ENCODE results near the gene TXNDC16.

The TXNDC16 gene

GRCh38 chr14:52447236-52447635, 105.1 kb downstream of the TXNDC16 start:
- DNase-seq (ENCODE audit: low read depth in 3 of 3), result no peak

DNA sequence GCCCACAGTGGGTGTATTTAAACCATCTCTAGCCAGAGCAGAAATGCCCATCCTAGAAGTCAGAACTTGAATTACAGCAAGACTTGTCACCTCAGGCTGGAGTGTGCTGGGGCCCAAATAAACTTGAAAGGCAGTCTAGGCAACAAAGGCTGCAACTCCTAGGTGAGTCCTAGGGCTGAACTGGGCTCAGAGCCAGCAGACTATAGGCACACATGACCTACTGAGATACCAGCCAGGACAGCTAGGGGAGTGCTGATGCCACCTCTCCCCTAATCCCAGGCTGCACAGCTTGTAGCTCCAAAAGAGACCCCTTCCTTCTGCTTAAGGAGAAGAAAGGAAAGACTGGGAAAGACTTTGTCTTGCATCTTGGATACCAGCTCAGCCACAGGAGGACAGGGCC, 106.0 kb downstream of the TXNDC16 start:
- no peak for DNase-seq (ENCODE audit: low read depth in 3 of 3)

DNA sequence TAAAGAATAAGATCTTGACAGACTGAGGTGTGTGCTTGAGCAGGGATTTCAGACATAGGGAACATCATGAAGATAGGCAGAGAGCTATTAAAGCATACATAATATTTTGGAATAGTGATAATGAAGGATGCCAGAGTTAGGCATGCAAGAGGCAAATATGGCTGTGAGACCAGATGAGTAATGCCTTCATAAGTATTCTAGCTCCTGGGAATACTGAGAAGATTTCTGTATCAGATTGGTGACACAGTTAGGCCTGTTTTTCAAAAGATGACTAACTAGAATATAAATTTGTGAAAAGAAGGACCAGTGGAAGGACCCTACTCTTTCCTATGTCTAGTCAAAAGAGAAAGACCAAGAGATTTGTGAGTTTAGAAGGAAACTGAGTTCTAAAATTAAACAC, 108.8 kb downstream of the TXNDC16 start:
- no peak for DNase-seq (ENCODE audit: low read depth in 3 of 3)

DNA sequence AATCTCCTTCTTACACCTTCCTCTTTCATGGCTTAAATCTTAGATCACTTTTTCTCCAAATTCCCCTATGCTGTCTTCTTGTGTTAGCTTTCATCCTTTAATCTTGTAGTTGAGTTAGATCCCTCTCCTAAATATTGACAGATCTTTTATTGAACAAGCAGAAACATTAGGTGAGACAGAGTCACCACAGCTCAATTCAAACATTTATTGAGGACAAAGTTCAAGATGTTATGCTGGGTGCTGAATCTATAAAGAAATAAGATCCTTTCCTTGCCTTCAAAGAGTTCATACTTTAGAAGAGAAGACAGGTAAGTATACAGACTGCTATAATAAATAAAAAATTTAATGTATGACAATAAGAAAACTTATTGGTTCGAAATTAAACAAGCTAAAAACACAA, 109.7 kb downstream of the TXNDC16 start:
- DNase-seq (ENCODE audit: low read depth in 3 of 3), result no peak

GRCh38 chr14:52442166-52442565, 110.1 kb downstream of the TXNDC16 start:
- DNase-seq (ENCODE audit: low read depth in 3 of 3), result no peak

GRCh38 chr14:52439476-52439875, 112.8 kb downstream of the TXNDC16 start:
- no peak for DNase-seq (ENCODE audit: low read depth in 3 of 3)

DNA sequence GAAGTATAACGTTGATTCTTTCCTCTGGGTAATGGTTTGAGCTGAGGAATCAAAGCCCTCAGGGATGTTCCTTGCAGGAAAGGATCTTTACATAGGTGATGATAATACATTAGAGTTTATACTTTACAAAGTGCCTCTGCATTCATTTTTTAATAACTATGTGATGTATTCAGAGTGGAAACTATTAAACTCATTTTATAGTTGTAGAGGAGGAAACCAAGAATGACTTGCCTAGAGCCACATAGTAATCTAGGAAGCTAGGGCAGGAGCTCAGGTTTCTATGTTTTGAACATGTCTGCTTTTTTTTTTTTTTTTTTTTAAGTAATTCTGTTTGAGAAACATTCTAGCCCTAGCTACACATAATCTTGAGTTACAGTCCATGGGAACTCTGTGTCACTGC, 117.3 kb downstream of the TXNDC16 start:
- DNase-seq (ENCODE audit: low read depth in 3 of 3), result no peak

- no peak for DNase-seq (ENCODE audit: low read depth in 3 of 3)
Observed at GRCh38 chr14:52430474-52430873, 121.8 kb downstream of the TXNDC16 start.

DNA sequence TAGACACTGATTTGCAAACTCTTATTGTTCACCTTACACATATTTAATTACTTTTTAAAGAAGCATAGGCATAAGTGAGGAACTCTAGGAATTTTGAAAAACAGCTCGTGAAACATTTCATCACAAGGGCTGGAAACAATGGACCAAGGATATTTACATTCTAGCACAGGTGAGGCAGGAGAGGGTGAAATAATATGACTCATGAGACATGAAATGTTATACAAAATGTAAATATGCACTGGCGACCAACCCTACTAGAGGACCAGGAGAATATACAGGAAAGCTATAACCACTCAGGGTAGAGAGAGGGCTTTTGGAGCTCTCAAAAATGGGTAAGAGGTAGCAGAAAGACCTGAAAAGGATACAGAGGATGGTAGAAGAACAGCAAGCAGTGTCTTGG, 122.9 kb downstream of the TXNDC16 start:
- DNase-seq (ENCODE audit: low read depth in 3 of 3), result no peak

DNA sequence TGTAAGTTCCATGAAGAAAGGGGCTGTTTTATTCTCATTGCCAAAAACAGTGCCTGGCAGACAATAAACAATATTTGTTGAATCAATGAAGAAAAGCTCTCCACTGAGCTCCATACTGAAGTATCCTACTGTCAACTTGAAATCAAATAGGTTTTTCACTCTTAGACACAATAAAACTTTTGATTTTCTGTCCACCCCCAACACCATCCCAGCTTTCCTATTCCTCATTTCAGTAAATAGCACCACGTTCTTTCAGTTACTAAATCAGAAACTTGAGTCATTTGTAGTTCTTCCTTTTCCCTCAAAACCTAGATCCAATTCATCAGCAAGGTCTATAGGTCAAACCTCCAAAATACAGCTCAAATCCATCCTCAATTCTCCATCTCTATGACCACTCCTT, 124.8 kb downstream of the TXNDC16 start:
- DNase-seq (ENCODE audit: low read depth in 3 of 3), result no peak

DNA sequence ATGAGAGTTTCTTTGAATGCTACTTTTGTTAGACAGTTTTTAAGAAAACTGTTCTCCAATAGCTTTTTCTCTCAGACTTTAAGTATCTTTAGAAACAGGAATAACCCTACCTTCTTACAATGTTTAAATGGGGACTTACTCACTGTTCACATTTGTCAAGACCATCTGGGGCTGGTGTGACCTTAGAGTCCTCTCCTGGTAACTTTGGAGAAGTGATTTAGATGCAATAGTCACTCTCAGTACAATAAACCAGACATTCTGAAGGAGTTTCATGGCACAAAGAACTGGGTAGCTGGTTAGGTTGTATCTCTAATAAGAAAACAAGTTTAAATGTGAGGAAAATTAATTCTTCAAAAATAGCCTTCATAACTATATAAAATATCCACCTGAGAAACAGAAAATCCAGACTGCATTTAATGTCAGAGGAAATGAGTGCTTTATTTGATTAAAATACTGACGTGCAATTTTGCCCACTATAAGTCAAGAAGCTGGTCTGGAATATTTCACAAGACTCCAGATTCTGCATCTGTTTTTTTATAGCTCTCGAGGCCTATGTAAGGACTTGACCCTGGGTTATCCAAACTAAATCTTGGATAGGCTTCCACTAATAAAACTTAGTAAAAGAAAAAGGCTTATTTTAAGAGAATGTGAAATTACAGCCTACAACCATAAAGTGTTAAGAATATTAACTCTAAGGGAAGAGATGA, 129.5 kb downstream of the TXNDC16 start:
- no peak for DNase-seq (ENCODE audit: low read depth in 3 of 3)

- DNase-seq (ENCODE audit: low read depth in 3 of 3), result no peak
Observed at GRCh38 chr14:52417139-52417538, 135.2 kb downstream of the TXNDC16 start.

- DNase-seq (ENCODE audit: low read depth in 3 of 3), result no peak
Observed at GRCh38 chr14:52413729-52414408, 138.4 kb downstream of the TXNDC16 start.

DNA sequence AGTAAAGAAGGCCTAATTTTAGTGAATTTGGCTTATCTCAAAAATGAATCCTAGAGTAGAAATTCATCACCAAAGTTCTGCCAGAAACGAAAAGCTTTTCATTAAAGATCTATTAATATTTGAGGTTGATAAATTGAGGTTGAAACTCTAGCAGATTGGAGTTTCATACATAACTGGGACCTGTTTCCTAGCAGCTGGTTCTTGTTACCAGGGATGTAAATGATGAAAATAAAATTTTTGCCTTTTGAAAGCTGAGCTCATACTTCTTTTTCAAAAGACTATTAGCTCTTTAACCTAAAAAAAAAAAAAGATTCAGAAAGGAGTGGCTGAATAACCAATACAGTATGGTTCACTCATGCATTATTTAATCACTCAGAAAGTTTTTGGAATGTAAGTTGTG, 139.9 kb downstream of the TXNDC16 start:
- no peak for DNase-seq (ENCODE audit: low read depth in 3 of 3)

DNA sequence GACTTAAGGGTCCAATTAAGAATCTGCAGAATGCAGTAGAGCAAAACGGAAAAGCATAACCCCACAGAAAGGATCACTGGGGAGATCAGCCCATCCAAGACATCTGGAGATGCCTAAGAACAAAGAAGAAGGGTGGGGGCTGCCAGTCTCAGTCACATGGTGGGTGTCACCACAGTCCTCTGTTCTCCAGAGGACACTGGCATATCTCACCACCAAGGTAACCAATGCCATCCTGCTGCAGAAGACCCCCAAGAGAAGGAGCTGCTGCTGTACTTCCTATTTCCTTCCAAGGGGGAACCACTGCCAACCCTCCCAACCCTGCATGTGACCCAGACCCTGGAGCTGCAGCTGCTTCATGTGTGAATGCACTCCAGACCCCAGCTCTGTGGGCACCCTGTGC, 147.0 kb downstream of the TXNDC16 start:
- no peak for DNase-seq (ENCODE audit: low read depth in 3 of 3)

DNA sequence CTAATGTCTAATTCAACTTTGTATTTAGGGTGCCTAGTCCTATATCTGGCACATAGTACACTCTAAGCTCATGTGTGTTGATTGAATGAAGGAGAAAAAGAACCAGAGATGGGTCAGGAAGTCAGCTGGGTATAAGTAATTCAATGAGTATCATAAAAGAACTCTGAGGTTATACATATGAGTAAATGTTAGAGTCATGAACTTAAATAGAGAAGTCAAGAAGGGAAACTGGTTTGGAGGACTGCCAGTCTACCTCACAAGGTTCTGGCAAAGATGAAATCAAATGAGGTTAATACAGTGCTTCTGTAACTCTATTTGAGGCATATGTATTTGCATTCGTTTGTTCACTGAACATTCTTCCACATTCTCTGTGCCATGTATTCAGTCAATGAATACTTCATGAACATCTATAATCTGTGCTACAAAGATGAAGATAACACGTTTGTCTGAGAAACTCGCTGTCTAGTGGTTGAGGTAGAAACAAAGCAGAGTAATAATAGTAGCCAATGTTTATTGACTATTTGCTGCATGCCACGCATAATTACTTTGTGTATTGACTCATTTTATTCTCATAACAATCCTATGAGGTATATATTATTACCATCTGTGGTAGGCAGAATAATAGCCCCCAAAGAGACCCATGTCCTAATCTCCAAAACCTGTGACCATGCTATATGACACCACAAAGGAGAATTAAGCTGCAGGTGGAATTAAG, 149.3 kb downstream of the TXNDC16 start:
- peak in 1 of 3 donors; percentile 14 for DNase-seq (ENCODE audit: low read depth in 3 of 3)

- no peak for DNase-seq (ENCODE audit: low read depth in 3 of 3)
Observed at GRCh38 chr14:52400846-52401245, 151.5 kb downstream of the TXNDC16 start.

- no peak for DNase-seq (ENCODE audit: low read depth in 3 of 3)
Observed at GRCh38 chr14:52399921-52400595, 152.2 kb downstream of the TXNDC16 start.

- DNase-seq (ENCODE audit: low read depth in 3 of 3), result no peak
Observed at GRCh38 chr14:52399104-52399503, 153.2 kb downstream of the TXNDC16 start.

GRCh38 chr14:52397844-52398243, 154.5 kb downstream of the TXNDC16 start:
- no peak for DNase-seq (ENCODE audit: low read depth in 3 of 3)

GRCh38 chr14:52395728-52396127, 156.6 kb downstream of the TXNDC16 start:
- DNase-seq (ENCODE audit: low read depth in 3 of 3), result no peak

DNA sequence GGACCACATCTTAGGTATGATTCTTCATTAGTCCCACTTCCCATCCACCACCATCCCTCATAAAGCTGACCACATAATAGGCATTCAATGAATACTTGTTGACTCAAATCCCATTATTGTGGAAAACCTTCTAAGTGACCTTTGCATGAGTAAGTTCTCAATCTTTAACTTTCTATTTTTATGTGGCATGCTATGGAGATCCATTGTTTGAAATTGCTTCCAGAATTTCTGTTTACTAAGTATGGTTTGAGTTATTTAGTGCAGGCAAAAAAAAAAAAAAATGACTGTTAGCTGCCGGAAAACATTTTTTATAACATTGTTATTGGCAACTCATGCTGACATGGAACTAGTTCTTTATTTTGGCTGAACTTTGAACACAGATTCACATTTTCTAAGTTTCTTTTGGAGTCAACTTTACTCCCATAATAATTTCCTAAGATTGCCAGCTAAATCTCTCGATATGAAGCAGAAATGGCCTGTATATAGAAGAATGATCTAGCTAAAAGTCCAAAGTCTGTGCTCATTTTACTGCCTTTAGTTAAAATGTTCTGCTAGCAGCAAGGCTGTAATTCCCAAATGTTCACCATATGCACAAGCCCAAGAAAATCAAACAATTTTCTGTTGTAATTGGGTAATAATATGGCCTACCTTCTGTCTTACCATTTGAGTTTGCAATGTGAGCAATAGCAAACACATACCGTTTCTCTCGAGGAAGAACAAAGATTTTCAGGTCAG, 160.3 kb downstream of the TXNDC16 start:
- DNase-seq (ENCODE audit: low read depth in 3 of 3), result no peak

Data from stimulated activated CD4-positive, alpha-beta T cell treated with anti-CD3 and anti-CD28 coated beads, TNF-alpha, amount 100 ng/mL, for 48 hours (primary cell).